Lung (tissue), 12 donors: ENCODE measurements around the gene HLA-DMB. TPM values are rescaled to one million over a fixed set of nuclear protein-coding genes. Genes with fewer than 3 reads are reported as not detected.

Source experiments
- ATAC-seq: fragments of 200-7000 bp; cut with Tn5 transposase; one replicate; pipeline ENCODE4 v1.9.1; 2020; ENCODE audit warnings: moderate number of reproducible peaks; ENCODE audit not compliant: insufficient read depth, low FRiP score
- DNase-seq, 3 donors: peaks; one replicate each; pipeline ENCODE4 v3.0.0-alpha.2; 2013 to 2017
- H3K27ac ChIP-seq, 2 donors: one replicate each; pipeline ENCODE4 v1.5.1; 2013; ENCODE audit warnings: mild to moderate bottlenecking in 2 of 2, moderate library complexity in 2 of 2, control low read depth in 1 of 2, inconsistent platforms in 1 of 2, low read depth in 1 of 2, low read length in 1 of 2
- H3K27me3 ChIP-seq, 3 donors: one replicate each; pipeline ENCODE4 v1.5.1; 2013; ENCODE audit warnings: low read length in 2 of 3; ENCODE audit not compliant: control insufficient read depth in 3 of 3, insufficient read depth in 3 of 3
- H3K36me3 ChIP-seq, 4 donors: one replicate each; pipeline ENCODE4 v1.5.1; 2013; ENCODE audit warnings: low read length in 4 of 4, mild to moderate bottlenecking in 1 of 4, moderate library complexity in 1 of 4; ENCODE audit not compliant: control insufficient read depth in 4 of 4, insufficient read depth in 4 of 4
- H3K4me1 ChIP-seq, 5 donors: one replicate each; pipeline ENCODE4 v1.5.1; 2013; ENCODE audit warnings: low read length in 5 of 5, mild to moderate bottlenecking in 2 of 5, moderate library complexity in 1 of 5; ENCODE audit not compliant: control insufficient read depth in 5 of 5, insufficient read depth in 5 of 5
- H3K4me3 ChIP-seq: one replicate; pipeline ENCODE4 v1.5.1; 2013; ENCODE audit warnings: mild to moderate bottlenecking, control low read depth, moderate library complexity
- H3K9ac ChIP-seq, 2 donors: one replicate each; pipeline ENCODE4 v1.5.1; 2013; ENCODE audit warnings: low read length in 2 of 2, control low read depth in 1 of 2; ENCODE audit not compliant: insufficient read depth in 1 of 2
- H3K9me3 ChIP-seq, 4 donors: one replicate each; pipeline ENCODE4 v1.5.1; 2013; ENCODE audit warnings: low read length in 3 of 4, mild to moderate bottlenecking in 1 of 4, moderate library complexity in 1 of 4; ENCODE audit not compliant: control insufficient read depth in 4 of 4, insufficient read depth in 3 of 4
- CTCF ChIP-seq: IDR thresholded peaks from 2 replicates; pipeline ENCODE4 v1.5.1; 2012; ENCODE audit warnings: mild to moderate bottlenecking; ENCODE audit errors: control extremely low read depth, extremely low read depth
- WGBS, 2 donors: extraction: QIAGEN DNeasy Blood & Tissue Kit; methylation state at CpG; one replicate each; pipeline ENCODE4 v1.1.7; 2013; 5-methylcytosine and 5-hydroxymethylcytosine counted together
- polyA plus RNA-seq, 2 donors: library from polyadenylated mRNA; stranded (reverse); fragments of 200-250 nt; gene quantifications; one replicate each; pipeline ENCODE4 v1.2.1, GENCODE V29; 2013
- total RNA-seq, 2 donors: library from RNA; depleted of rRNA in 1 of 2; stranded (reverse); fragments of >200 nt in 1 of 2; gene quantifications; one replicate each; pipeline ENCODE4 v1.2.1, GENCODE V29; 2014 to 2021
- donor health status: control.
- donor health status: control.
- donor health status: Bipolar disorder and iron deficiency.
- donor health status: healthy.
- donor health status: DM: yes; HTN: yes; CAD: no.

HLA-DMB gene
- total and polyA plus RNA-seq, 4 donors, result 42.3 to 76.7 (median 51.1) TPM

- Histone ChIP-seq H3K9me3 (no peaks in the 10 kb centered on the region), H3K36me3 (peaks cover 0 to 1% (median 0%) of the 10 kb centered on the region in 4 donors), H3K27me3 (no peaks in the 10 kb centered on the region), H3K9ac (no peak overlapping the region), H3K4me1 (no peaks in the 10 kb centered on the region), H3K4me3 (no peak overlapping the region), H3K27ac (no peak overlapping the region)
- DNase-seq, result no peak
- WGBS, 2 donors, result 77 to 79% methylated on average over 1 of the region's 1 CpG
- TF ChIP-seq CTCF, result no peak
- no peak for ATAC-seq
Observed at GRCh38 chr6:32906539-32906938, 34.3 kb downstream of the HLA-DMB start.

- DNase-seq (no peak), ATAC-seq (no peak)
- Histone ChIP-seq H3K9me3 (no peaks in the 10 kb centered on the region), H3K27me3 (no peaks in the 10 kb centered on the region), H3K4me3 (no peak overlapping the region), H3K27ac (no peak overlapping the region), H3K9ac (no peak overlapping the region), H3K36me3 (peaks cover 0 to 6% (median 0%) of the 10 kb centered on the region in 4 donors), H3K4me1 (no peaks in the 10 kb centered on the region)
- 45 to 57% methylated on average over 2 of the region's 2 CpGs for WGBS, 2 donors
- no peak for TF ChIP-seq CTCF
Observed at GRCh38 chr6:32905078-32905477, 35.8 kb downstream of the HLA-DMB start.

- no peak for DNase-seq
- H3K27me3 ChIP-seq, result no peaks in the 10 kb centered on the region
- ATAC-seq, result no peak
Observed at GRCh38 chr6:32903952-32904351, 36.9 kb downstream of the HLA-DMB start.

More at GRCh38 chr6:32903952-32904351, 36.9 kb downstream of the HLA-DMB start:
- H3K27ac ChIP-seq, result no peak overlapping the region
- peaks cover 0 to 6% (median 0%) of the 10 kb centered on the region in 4 donors for H3K36me3 ChIP-seq
- no peaks in the 10 kb centered on the region for H3K4me1 ChIP-seq
- H3K9me3 ChIP-seq, result no peaks in the 10 kb centered on the region
- no peak for TF ChIP-seq CTCF
- H3K9ac ChIP-seq, result no peak overlapping the region
- no peak overlapping the region for H3K4me3 ChIP-seq
